Mononuclear cell (primary cell): ENCODE results near the gene CLIC6. TPM values are rescaled to one million over a fixed set of nuclear protein-coding genes. Genes with fewer than 3 reads are reported as not detected.

Experiments
- H3K27me3 ChIP-seq: 2 replicates; pipeline ENCODE4 v1.6.0; 2011; ENCODE audit warnings: low read length, control low read depth; ENCODE audit not compliant: insufficient read depth
- H3K4me1 ChIP-seq: 2 replicates; pipeline ENCODE4 v1.5.1; 2011; ENCODE audit warnings: mild to moderate bottlenecking, low read length, control low read depth; ENCODE audit not compliant: insufficient read depth
- H3K4me3 ChIP-seq: 2 replicates; pipeline ENCODE4 v1.5.1; 2011; ENCODE audit warnings: mild to moderate bottlenecking, low read length, moderate library complexity
- H3K9me3 ChIP-seq: 2 replicates; pipeline ENCODE4 v1.5.1; 2011; ENCODE audit warnings: low read depth, mild to moderate bottlenecking, control low read depth, low read length
- total RNA-seq: library from RNA; depleted of rRNA; stranded (reverse); fragments of >200 nt; gene quantifications from one replicate; pipeline ENCODE4 v1.2.3, GENCODE V29; 2012

The CLIC6 gene
- total RNA-seq, 1 donor: 0.10 TPM

DNA sequence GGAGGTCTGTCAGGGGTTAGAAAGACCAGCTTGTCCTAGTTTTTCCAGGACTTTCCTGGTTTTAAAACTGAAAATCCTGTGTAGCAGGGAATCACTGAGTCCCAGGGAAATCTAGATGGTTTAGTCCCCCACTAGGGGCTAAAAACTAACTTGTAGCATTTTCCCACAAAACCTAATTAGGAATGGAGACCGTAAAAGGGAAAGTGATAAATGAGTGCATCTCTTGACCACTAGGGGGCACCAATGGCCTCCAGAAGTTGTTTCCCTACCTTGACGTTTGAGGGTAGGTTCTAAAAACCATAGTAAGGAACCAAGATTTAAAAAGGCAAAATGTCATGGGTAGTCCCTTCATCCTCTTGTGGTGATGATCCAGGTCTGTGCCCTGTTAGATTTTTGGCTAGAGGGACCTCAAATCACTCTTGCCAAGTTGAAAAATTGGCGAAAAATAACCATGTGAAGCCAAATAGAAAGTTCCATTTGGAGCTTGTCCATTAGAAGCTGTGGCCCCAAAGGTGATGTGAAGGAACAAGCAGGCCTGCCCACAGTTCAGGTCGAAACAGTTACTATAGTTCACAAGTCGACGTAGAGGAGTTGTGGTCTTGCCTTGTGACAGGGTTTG is 24.5 kb downstream of the CLIC6 start:
- Histone ChIP-seq H3K9me3 (no peaks in the 10 kb centered on the region), H3K4me3 (no peak overlapping the region), H3K27me3 (peaks cover 10% of the 10 kb centered on the region), H3K4me1 (no peaks in the 10 kb centered on the region)

GRCh38 chr21:34695434-34695833 is 26.6 kb downstream of the CLIC6 start:
- Histone ChIP-seq H3K9me3 (no peaks in the 10 kb centered on the region), H3K4me3 (no peak overlapping the region), H3K27me3 (peaks cover 10% of the 10 kb centered on the region), H3K4me1 (no peaks in the 10 kb centered on the region)

GRCh38 chr21:34696121-34696520 is 27.3 kb downstream of the CLIC6 start:
- Histone ChIP-seq H3K4me3 (no peak overlapping the region), H3K9me3 (no peaks in the 10 kb centered on the region), H3K27me3 (peaks cover 10% of the 10 kb centered on the region), H3K4me1 (no peaks in the 10 kb centered on the region)

DNA sequence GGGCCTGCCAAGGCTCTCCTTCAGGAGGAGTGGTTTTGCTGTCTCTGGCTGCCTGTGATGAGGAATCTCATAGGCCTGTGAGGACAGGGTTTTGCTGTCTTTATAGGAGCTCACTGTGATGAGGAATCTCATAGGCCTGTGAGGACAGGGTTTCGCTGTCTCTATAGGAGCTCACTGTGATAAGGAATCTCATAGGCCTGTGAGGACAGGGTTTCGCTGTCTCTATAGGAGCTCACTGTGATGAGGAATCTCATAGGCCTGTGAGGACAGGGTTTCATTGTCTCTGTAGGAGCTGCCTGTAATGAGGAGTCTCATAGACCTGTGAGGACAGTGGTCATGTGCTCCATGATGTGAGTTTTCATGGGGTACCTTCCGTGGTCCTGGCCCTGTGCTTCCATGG is 29.0 kb downstream of the CLIC6 start:
- Histone ChIP-seq H3K27me3 (peaks cover 3% of the 10 kb centered on the region), H3K4me3 (no peak overlapping the region), H3K4me1 (no peaks in the 10 kb centered on the region)

DNA sequence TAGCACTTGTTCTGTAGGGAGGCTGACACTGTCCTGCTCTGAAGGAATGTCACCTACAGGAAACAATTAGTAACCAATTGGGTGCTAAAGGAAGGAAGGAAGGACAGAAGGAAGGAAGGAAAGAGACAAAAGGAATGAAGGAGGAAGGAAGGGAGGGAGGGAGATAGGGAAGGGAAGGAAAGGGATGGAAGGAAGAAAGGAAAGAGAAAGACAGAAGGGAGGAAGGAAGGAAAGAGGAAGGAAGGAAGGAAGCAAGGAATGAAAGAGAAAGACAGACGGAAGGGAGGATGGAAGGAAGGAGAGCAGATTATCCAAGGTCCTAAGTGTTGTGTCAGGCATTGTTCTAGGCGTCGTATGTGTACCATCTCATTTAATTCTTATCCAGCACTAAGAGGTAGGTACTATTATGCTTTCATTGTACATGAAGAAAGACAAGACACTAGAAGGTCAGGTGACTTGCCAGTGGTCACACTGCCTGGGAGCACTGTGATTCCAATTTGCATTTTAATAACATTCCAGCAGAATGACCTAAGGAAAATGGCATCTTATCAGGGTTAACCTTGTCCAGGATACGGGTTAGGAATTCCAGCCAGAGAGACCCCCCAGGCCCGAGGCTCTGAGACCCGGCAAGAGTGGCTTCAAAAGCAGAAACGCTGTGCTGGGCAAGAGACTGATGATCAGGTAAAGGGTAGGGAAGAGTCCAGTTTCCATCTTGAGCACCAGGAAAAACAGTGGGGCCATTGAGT is 29.6 kb downstream of the CLIC6 start:
- Histone ChIP-seq H3K4me3 (no peak overlapping the region), H3K27me3 (no peaks in the 10 kb centered on the region), H3K4me1 (no peaks in the 10 kb centered on the region), H3K9me3 (no peaks in the 10 kb centered on the region)

More for the DNA sequence above, 29.0 kb downstream of the CLIC6 start:
- H3K9me3 ChIP-seq: no peaks in the 10 kb centered on the region

DNA sequence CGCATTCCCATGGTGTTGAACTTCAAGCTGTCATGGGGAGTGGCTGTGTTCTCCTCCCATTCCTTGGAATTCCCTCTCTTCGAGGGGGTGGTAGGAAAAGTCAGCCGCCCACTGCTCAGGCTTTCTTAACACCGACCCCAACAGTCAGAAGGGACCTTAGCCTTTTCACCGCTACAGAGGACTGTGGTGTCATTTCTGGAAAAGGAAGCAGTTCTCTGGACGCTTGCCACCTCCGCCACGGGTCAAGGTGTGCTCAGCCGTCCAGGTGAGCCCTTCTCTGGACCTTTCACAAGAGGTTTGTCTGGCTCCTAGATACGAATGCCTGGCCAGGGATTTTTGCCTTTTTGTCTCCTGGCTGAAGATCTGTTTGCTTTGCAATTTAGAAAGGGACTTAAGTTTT is 31.8 kb downstream of the CLIC6 start:
- Histone ChIP-seq H3K27me3 (no peaks in the 10 kb centered on the region), H3K4me1 (no peaks in the 10 kb centered on the region), H3K9me3 (no peaks in the 10 kb centered on the region), H3K4me3 (no peak overlapping the region)

DNA sequence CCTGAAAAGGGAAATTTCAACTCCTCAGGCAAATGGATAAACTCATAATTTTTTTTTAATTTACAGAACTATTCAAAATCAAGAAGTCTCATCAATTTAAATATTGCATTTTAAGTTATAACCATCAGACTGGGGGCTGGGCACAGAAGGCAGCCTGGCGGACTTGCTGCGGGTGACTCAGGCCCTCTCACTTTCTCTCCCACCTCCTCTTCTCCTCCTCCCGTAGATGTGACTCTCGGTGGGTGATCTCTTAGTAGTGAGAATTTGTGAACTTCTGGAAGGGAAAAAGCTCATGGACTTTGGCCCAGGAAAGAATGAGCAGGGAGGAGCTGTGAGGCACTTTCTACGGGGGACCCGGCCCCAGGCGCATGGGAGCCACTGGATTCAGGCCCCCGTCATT is 32.9 kb downstream of the CLIC6 start:
- no peaks in the 10 kb centered on the region for H3K9me3 ChIP-seq
- H3K4me3 ChIP-seq: no peak overlapping the region
- H3K27me3 ChIP-seq: no peaks in the 10 kb centered on the region

DNA sequence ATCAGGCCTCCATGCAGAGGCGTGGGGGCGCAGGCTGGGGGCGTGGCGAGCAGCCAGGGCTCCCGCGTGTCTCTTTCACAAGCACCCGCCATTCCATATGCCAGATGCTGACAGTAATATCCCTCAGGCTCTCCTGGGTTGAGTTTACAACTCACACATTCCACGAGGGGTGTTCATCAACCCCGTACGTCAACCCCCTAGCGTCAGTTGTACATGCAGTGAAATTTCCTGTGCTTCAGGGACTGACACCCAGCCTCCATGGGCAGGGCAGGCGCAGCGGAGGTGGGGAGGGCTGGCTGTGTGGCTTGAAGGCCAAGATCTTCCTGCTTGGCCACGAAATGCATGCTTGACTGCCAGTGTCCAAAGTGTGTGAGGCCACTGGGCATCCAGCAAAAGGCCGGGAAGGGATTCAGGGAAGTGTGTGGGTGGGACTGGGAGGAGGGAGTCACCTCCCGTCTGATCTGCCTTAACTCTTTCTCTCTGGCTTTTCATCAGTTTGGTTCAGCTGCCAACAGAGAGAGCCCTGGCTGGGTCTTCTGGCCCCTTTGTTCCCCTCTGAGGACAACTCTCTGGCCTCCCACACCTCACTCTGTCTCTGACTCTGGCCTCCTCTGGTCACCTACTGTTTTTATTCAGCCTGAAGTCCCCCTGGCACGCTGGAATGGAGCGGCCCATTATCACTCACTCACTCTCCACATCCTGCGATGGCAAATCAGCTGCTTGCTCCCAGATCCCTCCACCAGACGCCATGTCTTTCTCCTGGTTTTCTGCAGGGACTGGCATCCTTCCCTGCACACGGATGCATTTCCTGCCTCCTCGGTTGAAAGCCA is 33.8 kb downstream of the CLIC6 start:
- no peaks in the 10 kb centered on the region for H3K4me1 ChIP-seq
- no peak overlapping the region for H3K4me3 ChIP-seq
- H3K9me3 ChIP-seq: no peaks in the 10 kb centered on the region
- no peaks in the 10 kb centered on the region for H3K27me3 ChIP-seq

More for the DNA sequence above, 32.9 kb downstream of the CLIC6 start:
- H3K4me1 ChIP-seq: no peaks in the 10 kb centered on the region

DNA sequence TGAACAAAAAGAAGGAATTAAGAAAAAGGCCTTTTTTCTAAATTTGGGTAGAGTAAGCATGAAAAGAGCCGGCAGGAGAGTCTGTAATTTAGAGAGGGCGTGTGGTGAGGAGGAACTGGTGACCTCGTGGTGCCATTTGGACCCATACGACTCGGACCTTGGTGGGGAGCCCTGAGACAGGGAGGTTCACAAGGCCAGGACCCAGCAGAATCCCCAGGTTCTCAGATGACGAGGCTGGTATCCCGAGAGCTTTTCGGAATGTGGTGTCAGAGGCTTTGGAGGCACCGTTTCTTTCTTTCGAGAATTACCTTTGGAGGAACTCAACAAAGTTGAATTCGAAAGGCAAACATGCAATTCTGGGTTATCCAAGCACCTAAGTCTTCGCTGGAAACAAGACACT is 34.8 kb downstream of the CLIC6 start:
- Histone ChIP-seq H3K27me3 (no peaks in the 10 kb centered on the region), H3K4me3 (no peak overlapping the region), H3K4me1 (peaks cover 5% of the 10 kb centered on the region), H3K9me3 (no peaks in the 10 kb centered on the region)

DNA sequence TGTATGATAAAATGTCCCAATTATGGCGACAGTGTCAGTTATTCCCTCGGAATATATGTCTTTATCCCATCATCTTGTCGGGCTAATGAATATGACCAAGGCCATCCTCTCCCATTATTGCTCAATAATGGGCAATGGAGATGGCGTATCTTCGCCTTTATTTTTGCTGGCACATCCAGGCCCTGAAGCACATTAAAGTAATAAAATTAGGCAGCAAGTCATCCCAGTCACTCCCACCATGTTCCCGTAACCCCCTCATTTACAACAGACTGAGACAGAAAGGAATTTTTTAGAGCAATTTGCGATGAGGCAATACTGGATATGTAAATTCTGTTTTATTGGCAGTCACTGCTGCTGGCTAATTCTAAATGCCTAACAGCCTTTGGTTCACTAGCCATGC is 35.3 kb downstream of the CLIC6 start:
- Histone ChIP-seq H3K9me3 (no peaks in the 10 kb centered on the region), H3K27me3 (no peaks in the 10 kb centered on the region), H3K4me1 (peaks cover 5% of the 10 kb centered on the region)

GRCh38 chr21:34705011-34705410 is 36.2 kb downstream of the CLIC6 start:
- Histone ChIP-seq H3K27me3 (no peaks in the 10 kb centered on the region), H3K9me3 (no peaks in the 10 kb centered on the region), H3K4me3 (no peak overlapping the region), H3K4me1 (peaks cover 5% of the 10 kb centered on the region)

More for the DNA sequence above, 35.3 kb downstream of the CLIC6 start:
- H3K4me3 ChIP-seq: no peak overlapping the region

DNA sequence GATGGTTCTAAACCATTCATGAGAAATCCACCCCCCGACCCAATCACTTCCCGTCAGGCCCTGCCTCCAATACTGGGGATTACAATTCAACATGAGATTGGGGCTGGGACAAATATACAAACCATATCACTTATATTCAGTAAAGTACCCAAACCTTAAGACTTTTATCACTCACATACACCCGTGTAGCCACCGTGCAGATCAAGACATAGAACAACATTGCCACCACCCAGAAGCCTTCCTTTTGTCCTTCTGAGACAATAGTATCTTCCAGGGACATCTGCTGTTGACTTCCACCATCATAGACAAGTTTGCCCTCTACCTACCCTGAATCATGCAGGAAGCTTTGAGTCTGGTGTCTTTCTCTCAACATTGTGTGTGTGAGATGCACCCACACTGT is 37.5 kb downstream of the CLIC6 start:
- Histone ChIP-seq H3K4me1 (peaks cover 5% of the 10 kb centered on the region), H3K4me3 (no peak overlapping the region), H3K27me3 (no peaks in the 10 kb centered on the region), H3K9me3 (no peaks in the 10 kb centered on the region)

- Histone ChIP-seq H3K9me3 (no peaks in the 10 kb centered on the region), H3K27me3 (no peaks in the 10 kb centered on the region), H3K4me3 (no peak overlapping the region), H3K4me1 (peaks cover 5% of the 10 kb centered on the region)
Measured at GRCh38 chr21:34707876-34708325, 39.1 kb downstream of the CLIC6 start.

- Histone ChIP-seq H3K4me3 (no peak overlapping the region), H3K27me3 (no peaks in the 10 kb centered on the region), H3K9me3 (no peaks in the 10 kb centered on the region), H3K4me1 (no peaks in the 10 kb centered on the region)
Measured at GRCh38 chr21:34713621-34714020, 44.8 kb downstream of the CLIC6 start.

- no peaks in the 10 kb centered on the region for H3K4me1 ChIP-seq
- H3K4me3 ChIP-seq: no peak overlapping the region
- H3K9me3 ChIP-seq: no peaks in the 10 kb centered on the region
- no peaks in the 10 kb centered on the region for H3K27me3 ChIP-seq
Measured at GRCh38 chr21:34715518-34715917, 46.7 kb downstream of the CLIC6 start.
